Activated CD8-positive, alpha-beta memory T cell treated with anti-CD3 and anti-CD28 coated beads for 36 hours (primary cell): ENCODE results near the gene SLITRK3. TPM values are rescaled to one million over a fixed set of nuclear protein-coding genes. Genes with fewer than 3 reads are reported as not detected.

Experiments used
- CTCF ChIA-PET: fragments of 350-600 bp; sonication (Branson Sonifier 250); formaldehyde crosslinking; loops from one replicate; lab custom pipeline; 2021; ENCODE audit warnings: antibody characterized with exemption; lab: Charles Lee
- POLR2A ChIA-PET: fragments of 350-600 bp; sonication (Branson Sonifier 250); formaldehyde crosslinking; loops from one replicate; lab custom pipeline; 2021; ENCODE audit warnings: antibody characterized with exemption; lab: Charles Lee
- total RNA-seq, 2 experiments: library from RNA; stranded (reverse); gene quantifications; one replicate each; pipeline ENCODE4 v1.2.3, GENCODE V29; 2021

SLITRK3 gene, protein sequence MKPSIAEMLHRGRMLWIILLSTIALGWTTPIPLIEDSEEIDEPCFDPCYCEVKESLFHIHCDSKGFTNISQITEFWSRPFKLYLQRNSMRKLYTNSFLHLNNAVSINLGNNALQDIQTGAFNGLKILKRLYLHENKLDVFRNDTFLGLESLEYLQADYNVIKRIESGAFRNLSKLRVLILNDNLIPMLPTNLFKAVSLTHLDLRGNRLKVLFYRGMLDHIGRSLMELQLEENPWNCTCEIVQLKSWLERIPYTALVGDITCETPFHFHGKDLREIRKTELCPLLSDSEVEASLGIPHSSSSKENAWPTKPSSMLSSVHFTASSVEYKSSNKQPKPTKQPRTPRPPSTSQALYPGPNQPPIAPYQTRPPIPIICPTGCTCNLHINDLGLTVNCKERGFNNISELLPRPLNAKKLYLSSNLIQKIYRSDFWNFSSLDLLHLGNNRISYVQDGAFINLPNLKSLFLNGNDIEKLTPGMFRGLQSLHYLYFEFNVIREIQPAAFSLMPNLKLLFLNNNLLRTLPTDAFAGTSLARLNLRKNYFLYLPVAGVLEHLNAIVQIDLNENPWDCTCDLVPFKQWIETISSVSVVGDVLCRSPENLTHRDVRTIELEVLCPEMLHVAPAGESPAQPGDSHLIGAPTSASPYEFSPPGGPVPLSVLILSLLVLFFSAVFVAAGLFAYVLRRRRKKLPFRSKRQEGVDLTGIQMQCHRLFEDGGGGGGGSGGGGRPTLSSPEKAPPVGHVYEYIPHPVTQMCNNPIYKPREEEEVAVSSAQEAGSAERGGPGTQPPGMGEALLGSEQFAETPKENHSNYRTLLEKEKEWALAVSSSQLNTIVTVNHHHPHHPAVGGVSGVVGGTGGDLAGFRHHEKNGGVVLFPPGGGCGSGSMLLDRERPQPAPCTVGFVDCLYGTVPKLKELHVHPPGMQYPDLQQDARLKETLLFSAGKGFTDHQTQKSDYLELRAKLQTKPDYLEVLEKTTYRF
- total RNA-seq: not detected

DNA sequence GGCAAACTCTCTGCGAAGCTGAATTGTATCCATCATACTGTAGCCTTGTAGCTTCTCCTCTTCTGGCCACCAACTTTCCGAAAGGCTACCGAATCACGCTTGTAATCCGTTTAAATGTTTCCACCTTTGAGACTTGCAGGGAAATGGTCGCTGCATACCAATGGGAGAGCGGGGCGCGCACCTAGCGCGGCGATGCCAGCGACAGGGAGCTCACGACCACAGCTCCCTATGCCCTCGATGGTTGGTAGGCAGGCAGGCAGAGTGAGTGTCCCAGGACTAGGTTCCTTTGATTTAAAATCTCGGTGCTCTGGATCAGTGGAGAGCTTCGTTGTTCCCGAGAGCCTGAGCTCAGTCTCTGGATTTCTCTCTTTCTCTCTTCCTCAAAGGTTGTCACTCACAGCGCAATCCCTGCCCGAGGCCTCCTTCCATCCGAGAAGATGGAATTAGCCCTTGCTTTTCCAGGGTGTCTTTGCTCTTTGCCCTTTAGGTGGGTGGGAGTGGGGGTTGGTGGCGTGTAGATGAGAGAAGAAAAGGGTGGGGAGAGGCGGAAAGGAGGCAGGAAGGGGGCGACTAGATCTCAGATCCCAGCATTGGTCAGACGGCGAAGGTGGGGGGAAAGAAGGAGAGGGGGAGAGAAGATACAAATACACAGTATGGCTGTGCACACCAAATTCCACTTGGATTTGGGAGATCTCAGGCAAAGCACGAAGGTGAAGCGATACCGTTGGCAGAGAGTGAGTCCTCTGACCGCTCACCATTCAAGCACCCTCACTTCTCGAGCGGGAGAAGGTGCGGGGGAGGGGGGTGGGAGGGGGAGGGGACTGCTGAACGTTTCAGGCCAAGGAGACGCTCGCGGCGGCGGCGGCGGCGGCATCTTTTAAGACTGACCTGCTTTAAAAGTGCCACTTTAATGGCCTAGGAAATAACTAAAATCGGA, at the start of gene SLITRK3:
TSS of gene SLITRK3 (minus strand) at position 745 of the 937 bp plus-strand sequence. CDS start 5,554 bp downstream, outside the sequence.
- ChIA-PET POLR2A (interaction anchor here (0.7 kb wide), 1 partner anchor 11 kb away, joined by 3 read pairs; no protein-coding TSS in a partner anchor), CTCF (no interaction called here)

DNA sequence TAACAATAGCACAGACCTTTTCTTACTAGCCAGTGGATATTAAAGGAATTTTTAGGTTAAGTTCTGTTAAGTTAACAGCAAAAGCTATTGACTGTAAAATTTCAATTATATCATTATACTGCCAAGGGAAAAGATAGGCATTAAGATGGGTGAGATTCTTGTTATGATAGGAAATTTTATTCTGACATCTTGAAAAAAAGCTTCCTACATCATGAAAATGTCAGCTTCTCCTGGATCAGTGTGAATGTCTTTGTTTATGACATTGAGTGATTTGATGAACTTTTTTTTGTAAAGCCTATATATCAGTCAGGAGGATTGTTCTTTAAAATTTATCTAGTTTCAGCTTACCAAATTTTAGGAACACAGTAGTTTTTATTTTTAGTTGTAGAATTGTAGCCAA, 47.4 kb upstream of the SLITRK3 start:
- ChIA-PET POLR2A (no interaction called here), CTCF (no interaction called here)

DNA sequence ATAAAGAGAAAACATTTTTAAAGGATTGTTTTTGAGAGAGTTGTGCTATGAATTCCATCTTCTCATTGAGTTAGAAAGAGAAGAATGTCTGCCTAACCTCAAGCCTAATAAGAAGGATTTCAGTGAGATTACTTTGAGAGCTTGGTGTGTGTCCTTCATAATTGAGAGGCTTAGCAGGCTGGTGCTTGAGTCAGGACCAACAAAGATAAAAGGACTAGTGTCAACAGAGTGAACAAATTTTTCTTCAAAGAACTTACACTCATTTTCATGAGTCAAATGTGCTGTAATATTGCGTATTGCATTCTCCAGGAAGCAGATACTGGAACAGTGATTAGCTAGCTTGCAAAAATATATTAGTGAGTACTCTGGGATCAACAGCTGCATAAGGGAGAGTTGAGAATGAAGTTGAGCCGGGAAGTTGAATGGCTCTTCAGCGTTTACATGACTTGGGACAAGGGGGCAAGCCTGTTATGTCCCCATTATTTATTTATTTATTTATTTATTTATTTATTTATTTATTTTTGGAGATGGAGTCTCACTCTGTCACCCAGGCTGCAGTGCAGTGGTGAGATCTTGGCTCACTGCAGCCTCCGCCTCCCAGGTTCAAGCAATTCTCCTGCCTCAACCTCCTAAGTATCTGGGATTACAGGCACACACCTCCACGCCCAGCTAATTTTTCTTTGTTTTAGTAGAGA, 37.5 kb upstream of the SLITRK3 start:
- POLR2A ChIA-PET: no interaction called here
- CTCF ChIA-PET: no interaction called here

DNA sequence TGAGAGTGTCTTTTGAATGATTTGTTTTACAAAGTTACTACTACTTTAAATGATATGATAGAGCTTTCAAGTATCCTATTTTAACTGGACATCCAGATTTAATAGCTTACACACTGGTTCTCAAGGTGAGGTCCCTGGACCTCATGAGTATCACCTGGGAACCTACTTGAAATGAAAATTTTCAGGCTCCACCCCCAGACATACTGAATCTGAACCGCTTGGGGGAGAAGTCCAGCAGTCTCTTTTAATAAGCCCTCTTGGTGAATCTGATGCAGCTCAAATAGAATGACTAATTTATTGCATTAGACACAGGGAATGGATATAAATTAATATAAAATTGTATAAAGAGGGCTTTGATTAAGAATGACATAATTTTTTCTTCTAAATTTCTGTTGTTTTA, 29.4 kb upstream of the SLITRK3 start:
- ChIA-PET POLR2A (no interaction called here), CTCF (no interaction called here)

- ChIA-PET POLR2A (no interaction called here), CTCF (no interaction called here)
Observed at GRCh38 chr3:165217739-165218138, 21.6 kb upstream of the SLITRK3 start.

DNA sequence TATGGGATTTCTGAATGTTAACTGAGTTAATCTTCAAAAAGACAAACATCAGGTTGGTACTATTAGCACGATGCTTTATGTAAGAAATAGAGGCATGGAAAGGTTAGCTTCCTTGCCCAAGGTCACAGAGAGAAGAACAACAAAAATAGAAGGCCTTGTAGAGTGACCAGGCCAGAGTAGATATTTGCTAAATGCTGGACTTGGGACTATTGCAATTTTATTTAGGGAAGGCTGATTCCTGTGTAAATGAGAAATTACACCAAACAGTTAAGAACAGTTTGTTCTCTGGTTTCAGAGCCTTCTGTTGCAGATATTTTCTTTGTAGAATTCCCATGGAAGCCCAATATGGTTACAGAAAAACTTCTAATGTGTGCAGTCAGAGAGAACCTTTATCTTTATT, 16.4 kb upstream of the SLITRK3 start:
- POLR2A ChIA-PET: no interaction called here
- CTCF ChIA-PET: no interaction called here

GRCh38 chr3:165211721-165212120, 15.5 kb upstream of the SLITRK3 start:
- CTCF ChIA-PET: no interaction called here
- POLR2A ChIA-PET: no interaction called here

GRCh38 chr3:165210727-165211126, 14.5 kb upstream of the SLITRK3 start:
- ChIA-PET CTCF (no interaction called here), POLR2A (no interaction called here)

DNA sequence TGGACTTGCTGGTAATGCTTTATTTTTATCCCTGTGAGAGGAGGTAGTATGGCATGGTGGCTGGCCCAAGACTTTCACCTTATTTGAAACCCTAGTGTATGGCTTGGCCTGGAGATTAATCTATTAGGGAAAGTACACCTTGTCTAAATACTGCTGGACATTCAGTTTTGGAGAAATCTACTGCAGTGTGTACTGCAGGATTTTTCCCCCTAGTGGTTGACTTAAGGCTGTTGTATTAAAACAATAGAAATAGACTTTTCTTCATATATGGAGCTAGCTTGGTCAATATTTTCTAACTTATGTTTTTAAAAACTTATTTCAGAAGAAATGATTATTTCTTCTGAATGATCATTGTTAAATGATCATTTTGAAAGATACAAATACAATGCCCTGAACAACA, 13.9 kb upstream of the SLITRK3 start:
- POLR2A ChIA-PET: no interaction called here

GRCh38 chr3:165206454-165207266, 10.5 kb upstream of the SLITRK3 start:
- CTCF ChIA-PET: no interaction called here

More for the DNA sequence above, 13.9 kb upstream of the SLITRK3 start:
- CTCF ChIA-PET: no interaction called here

GRCh38 chr3:165204445-165204844, 8.3 kb upstream of the SLITRK3 start:
- ChIA-PET POLR2A (no interaction called here), CTCF (no interaction called here)

More at GRCh38 chr3:165206454-165207266, 10.5 kb upstream of the SLITRK3 start:
- POLR2A ChIA-PET: interaction anchor here (0.6 kb wide), 1 partner anchor 10 kb away, joined by 3 read pairs; no protein-coding TSS in a partner anchor

GRCh38 chr3:165202995-165203394, 6.8 kb upstream of the SLITRK3 start:
- ChIA-PET CTCF (interaction anchor here (0.6 kb wide), 1 partner anchor 1287 kb away, joined by 3 read pairs; no protein-coding TSS in a partner anchor), POLR2A (no interaction called here)

- ChIA-PET CTCF (no interaction called here), POLR2A (no interaction called here)
Observed at GRCh38 chr3:165201964-165202363, 5.8 kb upstream of the SLITRK3 start.

GRCh38 chr3:165197481-165197800, 1.3 kb upstream of the SLITRK3 start:
- CTCF ChIA-PET: no interaction called here
- POLR2A ChIA-PET: no interaction called here

DNA sequence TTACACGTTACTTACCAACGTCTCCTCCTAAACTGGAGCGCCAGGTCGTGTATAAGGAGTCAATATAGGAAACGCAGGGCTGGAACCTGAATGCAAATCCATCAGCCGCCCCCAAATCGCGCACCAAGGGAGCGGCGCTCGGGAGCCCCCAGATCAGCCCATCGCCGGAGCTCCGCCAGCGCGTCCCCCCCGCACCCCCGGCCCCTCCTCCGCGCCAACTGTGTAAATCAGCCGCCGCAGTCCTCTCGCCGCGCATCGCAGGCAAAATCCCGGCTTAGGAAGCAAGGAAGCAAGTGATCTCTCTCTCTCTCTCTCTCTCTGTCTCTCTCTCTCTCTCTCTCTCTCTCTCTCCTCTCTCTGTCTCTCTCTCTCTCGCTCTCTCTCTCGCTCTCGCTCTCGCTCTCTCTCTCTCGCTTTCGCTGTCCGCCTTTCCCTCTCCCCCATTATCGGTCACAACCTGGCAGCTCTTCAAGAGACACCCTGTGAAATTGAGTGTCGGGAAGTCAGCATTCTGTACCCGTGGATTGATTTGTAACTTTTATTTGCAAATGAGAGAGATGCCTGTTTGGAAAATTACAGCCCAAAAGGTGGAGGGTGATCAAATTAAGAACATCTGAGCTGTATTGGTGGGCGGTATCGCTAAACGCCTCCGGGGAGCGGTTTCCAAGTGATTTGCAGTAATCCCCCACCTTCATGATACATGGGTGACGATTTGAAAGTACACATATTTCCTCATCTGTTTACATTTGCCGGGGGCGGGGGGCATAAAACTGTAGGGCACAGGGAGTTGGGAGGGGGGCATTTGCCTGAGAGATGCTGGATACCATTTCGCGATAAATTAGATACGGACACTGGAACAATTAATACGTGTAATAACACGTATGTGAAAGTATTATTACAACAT, 645 bp upstream of the SLITRK3 start:
- ChIA-PET POLR2A (interaction anchor here (0.7 kb wide), 1 partner anchor 10 kb away, joined by 3 read pairs; no protein-coding TSS in a partner anchor), CTCF (no interaction called here)

- ChIA-PET CTCF (no interaction called here), POLR2A (no interaction called here)
Observed at GRCh38 chr3:165195241-165195639, 944 bp downstream of the SLITRK3 start.
